AG10803 (cell line): ENCODE results near the gene HEPN1.
A peak's percentile ranks its signal among the peaks of the same experiment; 100 is the strongest.

ENCODE experiments used
- DNase-seq: peaks from one replicate; pipeline ENCODE4 v3.0.0; 2010; ENCODE audit warnings: low read depth
- H3K4me3 ChIP-seq: 2 replicates; pipeline ENCODE4 v1.5.1; 2011; ENCODE audit warnings: mild to moderate bottlenecking, low read length, control low read depth
- TF ChIP-seq, protein P1 (sequence below): conservative IDR thresholded peaks from 2 replicates; pipeline ENCODE4 v1.5.1; 2011; ENCODE audit warnings: mild to moderate bottlenecking, low read length, control low read depth, inconsistent platforms

HEPN1 gene

DNA sequence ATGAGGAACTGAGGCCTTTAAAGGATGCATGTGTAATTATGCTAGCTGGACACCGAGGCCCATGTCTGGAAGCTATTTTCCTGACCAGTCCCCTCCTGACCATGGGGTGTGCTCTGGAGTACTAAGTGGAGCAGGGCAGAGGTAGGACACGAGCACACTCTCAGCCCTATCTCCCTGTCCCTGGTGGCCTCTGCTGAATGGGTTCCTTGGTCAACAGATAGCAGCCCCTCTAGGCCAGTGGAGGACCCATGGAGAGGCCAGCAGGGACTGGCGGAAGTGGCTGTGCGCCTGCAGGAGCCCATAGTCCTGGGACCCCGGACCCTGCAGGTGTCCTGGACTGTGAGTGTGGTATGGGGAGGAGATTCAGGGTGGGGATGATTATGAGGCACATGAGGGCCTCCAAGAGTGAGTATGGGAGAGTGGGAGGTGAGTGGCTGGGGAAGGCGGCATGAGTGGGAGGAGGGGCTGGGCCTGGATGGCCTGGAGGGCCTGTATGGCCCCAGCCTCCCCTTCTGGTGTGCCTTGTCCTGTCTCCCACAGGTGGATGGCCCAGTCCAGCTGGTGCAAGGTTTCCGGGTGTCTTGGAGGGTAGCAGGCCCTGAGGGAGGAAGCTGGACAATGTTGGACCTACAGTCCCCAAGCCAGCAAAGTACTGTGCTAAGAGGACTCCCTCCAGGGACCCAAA lies 44.3 kb upstream of the HEPN1 start:
- TF ChIP-seq, protein P1, sequence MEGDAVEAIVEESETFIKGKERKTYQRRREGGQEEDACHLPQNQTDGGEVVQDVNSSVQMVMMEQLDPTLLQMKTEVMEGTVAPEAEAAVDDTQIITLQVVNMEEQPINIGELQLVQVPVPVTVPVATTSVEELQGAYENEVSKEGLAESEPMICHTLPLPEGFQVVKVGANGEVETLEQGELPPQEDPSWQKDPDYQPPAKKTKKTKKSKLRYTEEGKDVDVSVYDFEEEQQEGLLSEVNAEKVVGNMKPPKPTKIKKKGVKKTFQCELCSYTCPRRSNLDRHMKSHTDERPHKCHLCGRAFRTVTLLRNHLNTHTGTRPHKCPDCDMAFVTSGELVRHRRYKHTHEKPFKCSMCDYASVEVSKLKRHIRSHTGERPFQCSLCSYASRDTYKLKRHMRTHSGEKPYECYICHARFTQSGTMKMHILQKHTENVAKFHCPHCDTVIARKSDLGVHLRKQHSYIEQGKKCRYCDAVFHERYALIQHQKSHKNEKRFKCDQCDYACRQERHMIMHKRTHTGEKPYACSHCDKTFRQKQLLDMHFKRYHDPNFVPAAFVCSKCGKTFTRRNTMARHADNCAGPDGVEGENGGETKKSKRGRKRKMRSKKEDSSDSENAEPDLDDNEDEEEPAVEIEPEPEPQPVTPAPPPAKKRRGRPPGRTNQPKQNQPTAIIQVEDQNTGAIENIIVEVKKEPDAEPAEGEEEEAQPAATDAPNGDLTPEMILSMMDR, result no peak

DNA sequence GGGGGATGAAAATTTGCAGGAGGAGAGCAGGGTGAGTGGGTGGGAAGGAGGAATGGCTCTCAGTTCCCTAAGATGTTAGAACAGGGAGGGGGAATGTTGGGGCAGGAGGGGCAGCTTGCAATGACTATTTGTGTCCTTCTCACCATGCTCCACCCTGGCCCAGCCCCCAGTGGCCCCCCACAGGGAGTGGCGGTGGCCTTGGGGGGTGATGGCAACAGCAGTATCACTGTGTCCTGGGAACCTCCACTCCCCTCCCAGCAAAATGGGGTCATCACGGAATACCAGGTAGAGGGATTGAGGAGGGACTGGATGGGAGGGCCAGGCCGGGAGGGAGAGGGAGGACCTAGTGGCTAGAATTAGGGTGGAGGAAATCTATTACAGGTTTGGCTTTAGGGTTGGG lies 43.6 kb upstream of the HEPN1 start:
- DNase-seq, result no peak
- TF ChIP-seq, protein P1, result no peak
- H3K4me3 ChIP-seq, result no peak overlapping the region; the same call in 1 of the 2 replicates

More for the DNA sequence above, 44.3 kb upstream of the HEPN1 start:
- no peak for DNase-seq
- no peak overlapping the region for H3K4me3 ChIP-seq

DNA sequence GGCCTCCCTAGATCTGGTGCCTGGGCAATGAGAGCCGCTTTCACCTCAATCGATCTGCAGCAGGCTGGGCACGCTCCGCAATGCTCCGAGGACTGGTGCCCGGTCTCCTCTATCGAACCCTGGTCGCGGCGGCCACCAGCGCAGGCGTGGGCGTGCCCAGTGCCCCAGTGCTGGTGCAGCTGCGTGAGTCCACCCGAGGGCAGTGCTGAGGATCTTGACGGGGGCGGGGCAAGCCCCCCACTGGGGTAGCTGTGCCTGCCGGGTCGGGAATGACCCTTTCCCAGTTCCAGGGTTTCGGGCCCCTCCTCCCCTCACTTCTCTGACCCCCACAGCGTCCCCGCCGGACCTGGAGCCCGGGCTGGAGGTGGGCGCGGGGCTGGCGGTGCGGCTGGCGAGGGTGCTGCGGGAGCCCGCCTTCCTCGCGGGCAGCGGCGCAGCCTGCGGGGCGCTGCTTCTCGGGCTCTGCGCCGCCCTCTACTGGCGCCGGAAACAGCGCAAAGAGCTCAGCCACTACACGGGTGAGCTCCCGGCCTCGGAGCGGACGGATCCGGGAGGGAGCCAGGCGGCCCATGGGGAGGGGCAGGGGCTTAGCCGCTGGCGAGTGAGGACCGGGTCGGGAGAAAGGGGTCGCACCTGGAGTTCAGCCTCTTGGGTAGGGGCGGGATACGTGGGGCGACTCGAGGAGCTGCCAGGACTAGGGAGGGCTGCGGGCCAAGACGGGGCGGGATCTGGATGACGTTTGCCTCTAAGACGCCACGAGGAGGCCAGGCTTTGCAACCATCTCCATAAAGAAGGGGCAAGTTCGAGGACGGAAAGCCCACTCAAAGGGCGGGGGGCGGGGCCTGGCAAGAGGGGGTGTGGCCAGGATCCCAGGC lies 42.9 kb upstream of the HEPN1 start:
- peak; percentile 90 for DNase-seq
- TF ChIP-seq, protein P1, result peak; percentile 53
- H3K4me3 ChIP-seq, result peak overlapping the region; percentile 74

GRCh38 chr11:124876818-124877630 lies 42.0 kb upstream of the HEPN1 start:
- no peak for DNase-seq

GRCh38 chr11:124877631-124877909 lies 41.5 kb upstream of the HEPN1 start:
- no peak overlapping the region for H3K4me3 ChIP-seq
- DNase-seq, result no peak
- TF ChIP-seq, protein P1, result no peak

More at GRCh38 chr11:124876818-124877630, 42.0 kb upstream of the HEPN1 start:
- H3K4me3 ChIP-seq, result peak overlapping the region; percentile 74
- TF ChIP-seq, protein P1, result no peak

- no peak overlapping the region for H3K4me3 ChIP-seq
- TF ChIP-seq, protein P1, result no peak
- no peak for DNase-seq
Observed at GRCh38 chr11:124877910-124878758, 40.9 kb upstream of the HEPN1 start.
